WTC11 (cell line): Measurements from ENCODE around the gene GHRHR. TPM values are rescaled to one million over a fixed set of nuclear protein-coding genes. Genes with fewer than 3 reads are reported as not detected.

Experiments
- ATAC-seq: fragments of 200-7000 bp; cut with Tn5 transposase; 2 replicates; pipeline ENCODE4 v1.10.0; 2021; ENCODE audit warnings: mild to moderate bottlenecking, moderate library complexity
- CTCF ChIA-PET: fragments of 300-600 bp; sonication (Branson Sonifier 250); formaldehyde crosslinking; loops from one replicate; lab custom pipeline; 2021; ENCODE audit warnings: antibody characterized with exemption; lab: Charles Lee
- POLR2A ChIA-PET: fragments of 350-600 bp; sonication (Branson Sonifier 250); formaldehyde crosslinking; loops from one replicate; lab custom pipeline; 2021; ENCODE audit warnings: antibody characterized with exemption; lab: Charles Lee
- DNase-seq: peaks from one replicate; pipeline ENCODE4 v3.0.0; 2021; ENCODE audit warnings: low spot score
- H3K27ac Mint-ChIP-seq: 2 replicates; pipeline ENCODE4 v1.8.0; 2021; ENCODE audit warnings: mixed read lengths
- H3K27me3 Mint-ChIP-seq: 2 replicates; pipeline ENCODE4 v1.8.0; 2021; ENCODE audit warnings: low read depth, mild to moderate bottlenecking, moderate library complexity, mixed read lengths
- H3K36me3 Mint-ChIP-seq: 2 replicates; pipeline ENCODE4 v1.8.0; 2021; ENCODE audit warnings: mixed read lengths
- H3K4me1 Mint-ChIP-seq: 2 replicates; pipeline ENCODE4 v1.8.0; 2022; ENCODE audit warnings: mixed read lengths
- H3K4me3 Mint-ChIP-seq: 2 replicates; pipeline ENCODE4 v1.8.0; 2021; ENCODE audit warnings: mild to moderate bottlenecking, moderate library complexity, mixed read lengths
- H3K9me3 Mint-ChIP-seq: 2 replicates; pipeline ENCODE4 v1.8.0; 2021; ENCODE audit warnings: mixed read lengths
- CBFB ChIP-seq: sonication (generic); formaldehyde crosslinking; IDR thresholded peaks from 2 replicates; pipeline ENCODE4 v1.8.1; 2022; ENCODE audit warnings: mild to moderate bottlenecking, low read depth, missing genetic modification reagents
- ELF4 ChIP-seq: sonication (generic); formaldehyde crosslinking; IDR thresholded peaks from 2 replicates; pipeline ENCODE4 v1.8.1; 2022; ENCODE audit warnings: low read depth, mild to moderate bottlenecking, moderate library complexity, missing genetic modification reagents
- GTF2I ChIP-seq: fragments of 250-450 bp; sonication (Bioruptor Pico); conservative IDR thresholded peaks from 2 replicates; pipeline ENCODE4 v1.4.0; 2021; ENCODE audit warnings: mild to moderate bottlenecking
- KAT7 ChIP-seq: sonication (generic); formaldehyde crosslinking; IDR thresholded peaks from 2 replicates; pipeline ENCODE4 v1.8.1; 2023; ENCODE audit warnings: missing genetic modification reagents, mild to moderate bottlenecking, borderline replicate concordance
- NR3C1 ChIP-seq: sonication (generic); formaldehyde crosslinking; conservative IDR thresholded peaks from 2 replicates; pipeline ENCODE4 v1.8.1; 2023; ENCODE audit warnings: low read depth, mild to moderate bottlenecking, missing genetic modification reagents
- SP1 ChIP-seq: sonication (generic); formaldehyde crosslinking; conservative IDR thresholded peaks from 2 replicates; pipeline ENCODE4 v1.8.1; 2022; ENCODE audit warnings: missing genetic modification reagents
- ZNF138 ChIP-seq: sonication (generic); formaldehyde crosslinking; conservative IDR thresholded peaks from 2 replicates; pipeline ENCODE4 v1.8.1; 2022; ENCODE audit warnings: mild to moderate bottlenecking, moderate library complexity, missing genetic modification reagents
- total RNA-seq: library from RNA; stranded (reverse); gene quantifications from 3 replicates; pipeline ENCODE4 v1.2.3, GENCODE V29; 2021
- TF ChIP-seq, protein P1 (sequence below): fragments of 250-450 bp; sonication (Bioruptor Pico); IDR thresholded peaks from 2 replicates; pipeline ENCODE4 v1.9.0; 2021; ENCODE audit warnings: mild to moderate bottlenecking
- TF ChIP-seq, protein P2 (sequence below): sonication (generic); formaldehyde crosslinking; IDR thresholded peaks from 2 replicates; pipeline ENCODE4 v1.8.1; 2023; ENCODE audit warnings: mild to moderate bottlenecking, missing genetic modification reagents
- TF ChIP-seq, protein P3 (sequence below): sonication (generic); formaldehyde crosslinking; IDR thresholded peaks from 2 replicates; pipeline ENCODE4 v1.8.1; 2023; ENCODE audit warnings: mild to moderate bottlenecking, missing genetic modification reagents
- TF ChIP-seq, protein P4 (sequence below): sonication (generic); formaldehyde crosslinking; conservative IDR thresholded peaks from 2 replicates; pipeline ENCODE4 v1.8.1; 2023; ENCODE audit warnings: mild to moderate bottlenecking, low read depth, missing genetic modification reagents, moderate library complexity
- TF ChIP-seq, protein P5 (sequence below): sonication (generic); formaldehyde crosslinking; IDR thresholded peaks from 2 replicates; pipeline ENCODE4 v1.8.1; 2022; ENCODE audit warnings: low read depth, mild to moderate bottlenecking, moderate library complexity, missing genetic modification reagents, borderline replicate concordance
- TF ChIP-seq, protein P6 (sequence below): sonication (generic); formaldehyde crosslinking; IDR thresholded peaks from 2 replicates; pipeline ENCODE4 v1.8.1; 2023; ENCODE audit warnings: mild to moderate bottlenecking, moderate library complexity, missing genetic modification reagents
- TF ChIP-seq, protein P7 (sequence below): sonication (generic); formaldehyde crosslinking; IDR thresholded peaks from 2 replicates; pipeline ENCODE4 v1.8.0; 2022; ENCODE audit warnings: mild to moderate bottlenecking, missing genetic modification reagents
- TF ChIP-seq, protein P8 (sequence below): fragments of 250-450 bp; sonication (Bioruptor Pico); conservative IDR thresholded peaks from 2 replicates; pipeline ENCODE4 v1.9.0; 2021; ENCODE audit warnings: mild to moderate bottlenecking

GHRHR gene
- total RNA-seq, 1 experiment from 2014 or later = 5.0 TPM

DNA sequence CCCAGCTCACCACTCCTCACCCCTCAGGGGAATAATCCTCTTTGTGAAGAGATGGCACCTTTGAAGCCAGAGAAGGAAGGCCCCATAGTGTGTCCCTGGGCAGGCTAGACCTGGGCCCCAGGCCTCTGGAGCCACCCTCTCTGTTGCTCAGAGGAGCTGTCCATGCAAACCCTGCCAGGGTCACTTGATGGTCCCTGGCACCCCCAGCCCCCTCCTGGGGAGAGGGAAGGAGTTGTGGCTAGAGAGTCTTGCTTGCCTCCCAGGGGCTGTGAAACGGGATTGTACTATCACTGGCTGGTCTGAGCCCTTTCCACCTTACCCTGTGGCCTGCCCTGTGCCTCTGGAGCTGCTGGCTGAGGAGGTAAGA, 5.8 kb downstream of the GHRHR start (continued):
- TF ChIP-seq, protein P1, sequence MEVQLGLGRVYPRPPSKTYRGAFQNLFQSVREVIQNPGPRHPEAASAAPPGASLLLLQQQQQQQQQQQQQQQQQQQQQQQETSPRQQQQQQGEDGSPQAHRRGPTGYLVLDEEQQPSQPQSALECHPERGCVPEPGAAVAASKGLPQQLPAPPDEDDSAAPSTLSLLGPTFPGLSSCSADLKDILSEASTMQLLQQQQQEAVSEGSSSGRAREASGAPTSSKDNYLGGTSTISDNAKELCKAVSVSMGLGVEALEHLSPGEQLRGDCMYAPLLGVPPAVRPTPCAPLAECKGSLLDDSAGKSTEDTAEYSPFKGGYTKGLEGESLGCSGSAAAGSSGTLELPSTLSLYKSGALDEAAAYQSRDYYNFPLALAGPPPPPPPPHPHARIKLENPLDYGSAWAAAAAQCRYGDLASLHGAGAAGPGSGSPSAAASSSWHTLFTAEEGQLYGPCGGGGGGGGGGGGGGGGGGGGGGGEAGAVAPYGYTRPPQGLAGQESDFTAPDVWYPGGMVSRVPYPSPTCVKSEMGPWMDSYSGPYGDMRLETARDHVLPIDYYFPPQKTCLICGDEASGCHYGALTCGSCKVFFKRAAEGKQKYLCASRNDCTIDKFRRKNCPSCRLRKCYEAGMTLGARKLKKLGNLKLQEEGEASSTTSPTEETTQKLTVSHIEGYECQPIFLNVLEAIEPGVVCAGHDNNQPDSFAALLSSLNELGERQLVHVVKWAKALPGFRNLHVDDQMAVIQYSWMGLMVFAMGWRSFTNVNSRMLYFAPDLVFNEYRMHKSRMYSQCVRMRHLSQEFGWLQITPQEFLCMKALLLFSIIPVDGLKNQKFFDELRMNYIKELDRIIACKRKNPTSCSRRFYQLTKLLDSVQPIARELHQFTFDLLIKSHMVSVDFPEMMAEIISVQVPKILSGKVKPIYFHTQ (CRISPR knock-in tag) = no peak
- TF ChIP-seq, protein P2, sequence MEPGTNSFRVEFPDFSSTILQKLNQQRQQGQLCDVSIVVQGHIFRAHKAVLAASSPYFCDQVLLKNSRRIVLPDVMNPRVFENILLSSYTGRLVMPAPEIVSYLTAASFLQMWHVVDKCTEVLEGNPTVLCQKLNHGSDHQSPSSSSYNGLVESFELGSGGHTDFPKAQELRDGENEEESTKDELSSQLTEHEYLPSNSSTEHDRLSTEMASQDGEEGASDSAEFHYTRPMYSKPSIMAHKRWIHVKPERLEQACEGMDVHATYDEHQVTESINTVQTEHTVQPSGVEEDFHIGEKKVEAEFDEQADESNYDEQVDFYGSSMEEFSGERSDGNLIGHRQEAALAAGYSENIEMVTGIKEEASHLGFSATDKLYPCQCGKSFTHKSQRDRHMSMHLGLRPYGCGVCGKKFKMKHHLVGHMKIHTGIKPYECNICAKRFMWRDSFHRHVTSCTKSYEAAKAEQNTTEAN (CRISPR knock-in tag) = no peak

DNA sequence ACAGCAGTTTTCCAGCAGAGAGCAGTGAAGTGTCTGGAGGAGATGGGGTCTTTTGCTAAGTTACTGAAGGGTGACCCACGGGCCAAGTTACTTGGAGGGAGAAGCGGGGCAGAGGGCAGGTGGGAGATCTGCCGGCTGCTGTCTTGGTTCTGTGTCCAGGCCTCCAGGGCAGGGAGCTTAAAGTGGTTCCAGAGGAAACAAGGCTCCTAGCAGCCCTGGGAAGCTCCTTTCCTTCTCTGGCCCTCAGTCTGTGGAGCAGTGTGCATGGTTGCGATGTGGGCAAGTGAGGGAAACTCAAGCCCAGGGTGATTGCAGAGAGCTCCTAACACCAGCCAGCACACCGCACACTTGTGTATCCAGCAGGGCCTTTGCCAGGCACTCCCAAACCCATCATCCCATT, 6.3 kb downstream of the GHRHR start:
- no peak overlapping the region for H3K27ac Mint-ChIP-seq
- POLR2A ChIA-PET = no interaction called here
- no peak for ATAC-seq
- H3K4me1 Mint-ChIP-seq = peaks cover 12% of the 10 kb centered on the region
- TF ChIP-seq, protein P3, sequence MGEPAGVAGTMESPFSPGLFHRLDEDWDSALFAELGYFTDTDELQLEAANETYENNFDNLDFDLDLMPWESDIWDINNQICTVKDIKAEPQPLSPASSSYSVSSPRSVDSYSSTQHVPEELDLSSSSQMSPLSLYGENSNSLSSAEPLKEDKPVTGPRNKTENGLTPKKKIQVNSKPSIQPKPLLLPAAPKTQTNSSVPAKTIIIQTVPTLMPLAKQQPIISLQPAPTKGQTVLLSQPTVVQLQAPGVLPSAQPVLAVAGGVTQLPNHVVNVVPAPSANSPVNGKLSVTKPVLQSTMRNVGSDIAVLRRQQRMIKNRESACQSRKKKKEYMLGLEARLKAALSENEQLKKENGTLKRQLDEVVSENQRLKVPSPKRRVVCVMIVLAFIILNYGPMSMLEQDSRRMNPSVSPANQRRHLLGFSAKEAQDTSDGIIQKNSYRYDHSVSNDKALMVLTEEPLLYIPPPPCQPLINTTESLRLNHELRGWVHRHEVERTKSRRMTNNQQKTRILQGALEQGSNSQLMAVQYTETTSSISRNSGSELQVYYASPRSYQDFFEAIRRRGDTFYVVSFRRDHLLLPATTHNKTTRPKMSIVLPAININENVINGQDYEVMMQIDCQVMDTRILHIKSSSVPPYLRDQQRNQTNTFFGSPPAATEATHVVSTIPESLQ (CRISPR knock-in tag) = no peak
- TF ChIP-seq, protein P4, sequence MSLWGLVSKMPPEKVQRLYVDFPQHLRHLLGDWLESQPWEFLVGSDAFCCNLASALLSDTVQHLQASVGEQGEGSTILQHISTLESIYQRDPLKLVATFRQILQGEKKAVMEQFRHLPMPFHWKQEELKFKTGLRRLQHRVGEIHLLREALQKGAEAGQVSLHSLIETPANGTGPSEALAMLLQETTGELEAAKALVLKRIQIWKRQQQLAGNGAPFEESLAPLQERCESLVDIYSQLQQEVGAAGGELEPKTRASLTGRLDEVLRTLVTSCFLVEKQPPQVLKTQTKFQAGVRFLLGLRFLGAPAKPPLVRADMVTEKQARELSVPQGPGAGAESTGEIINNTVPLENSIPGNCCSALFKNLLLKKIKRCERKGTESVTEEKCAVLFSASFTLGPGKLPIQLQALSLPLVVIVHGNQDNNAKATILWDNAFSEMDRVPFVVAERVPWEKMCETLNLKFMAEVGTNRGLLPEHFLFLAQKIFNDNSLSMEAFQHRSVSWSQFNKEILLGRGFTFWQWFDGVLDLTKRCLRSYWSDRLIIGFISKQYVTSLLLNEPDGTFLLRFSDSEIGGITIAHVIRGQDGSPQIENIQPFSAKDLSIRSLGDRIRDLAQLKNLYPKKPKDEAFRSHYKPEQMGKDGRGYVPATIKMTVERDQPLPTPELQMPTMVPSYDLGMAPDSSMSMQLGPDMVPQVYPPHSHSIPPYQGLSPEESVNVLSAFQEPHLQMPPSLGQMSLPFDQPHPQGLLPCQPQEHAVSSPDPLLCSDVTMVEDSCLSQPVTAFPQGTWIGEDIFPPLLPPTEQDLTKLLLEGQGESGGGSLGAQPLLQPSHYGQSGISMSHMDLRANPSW = no peak
- TF ChIP-seq KAT7 (CRISPR knock-in tag) (no peak), SP1 (CRISPR knock-in tag) (no peak), CBFB (CRISPR knock-in tag) (no peak), ZNF138 (CRISPR knock-in tag) (no peak), ELF4 (CRISPR knock-in tag) (no peak), NR3C1 (CRISPR knock-in tag) (no peak), GTF2I (CRISPR knock-in tag) (no peak)
- TF ChIP-seq, protein P5, sequence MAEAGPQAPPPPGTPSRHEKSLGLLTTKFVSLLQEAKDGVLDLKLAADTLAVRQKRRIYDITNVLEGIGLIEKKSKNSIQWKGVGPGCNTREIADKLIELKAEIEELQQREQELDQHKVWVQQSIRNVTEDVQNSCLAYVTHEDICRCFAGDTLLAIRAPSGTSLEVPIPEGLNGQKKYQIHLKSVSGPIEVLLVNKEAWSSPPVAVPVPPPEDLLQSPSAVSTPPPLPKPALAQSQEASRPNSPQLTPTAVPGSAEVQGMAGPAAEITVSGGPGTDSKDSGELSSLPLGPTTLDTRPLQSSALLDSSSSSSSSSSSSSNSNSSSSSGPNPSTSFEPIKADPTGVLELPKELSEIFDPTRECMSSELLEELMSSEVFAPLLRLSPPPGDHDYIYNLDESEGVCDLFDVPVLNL (CRISPR knock-in tag) = no peak
- TF ChIP-seq, protein P6, sequence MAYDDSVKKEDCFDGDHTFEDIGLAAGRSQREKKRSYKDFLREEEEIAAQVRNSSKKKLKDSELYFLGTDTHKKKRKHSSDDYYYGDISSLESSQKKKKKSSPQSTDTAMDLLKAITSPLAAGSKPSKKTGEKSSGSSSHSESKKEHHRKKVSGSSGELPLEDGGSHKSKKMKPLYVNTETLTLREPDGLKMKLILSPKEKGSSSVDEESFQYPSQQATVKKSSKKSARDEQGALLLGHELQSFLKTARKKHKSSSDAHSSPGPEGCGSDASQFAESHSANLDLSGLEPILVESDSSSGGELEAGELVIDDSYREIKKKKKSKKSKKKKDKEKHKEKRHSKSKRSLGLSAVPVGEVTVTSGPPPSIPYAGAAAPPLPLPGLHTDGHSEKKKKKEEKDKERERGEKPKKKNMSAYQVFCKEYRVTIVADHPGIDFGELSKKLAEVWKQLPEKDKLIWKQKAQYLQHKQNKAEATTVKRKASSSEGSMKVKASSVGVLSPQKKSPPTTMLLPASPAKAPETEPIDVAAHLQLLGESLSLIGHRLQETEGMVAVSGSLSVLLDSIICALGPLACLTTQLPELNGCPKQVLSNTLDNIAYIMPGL = no peak
- TF ChIP-seq, protein P7, sequence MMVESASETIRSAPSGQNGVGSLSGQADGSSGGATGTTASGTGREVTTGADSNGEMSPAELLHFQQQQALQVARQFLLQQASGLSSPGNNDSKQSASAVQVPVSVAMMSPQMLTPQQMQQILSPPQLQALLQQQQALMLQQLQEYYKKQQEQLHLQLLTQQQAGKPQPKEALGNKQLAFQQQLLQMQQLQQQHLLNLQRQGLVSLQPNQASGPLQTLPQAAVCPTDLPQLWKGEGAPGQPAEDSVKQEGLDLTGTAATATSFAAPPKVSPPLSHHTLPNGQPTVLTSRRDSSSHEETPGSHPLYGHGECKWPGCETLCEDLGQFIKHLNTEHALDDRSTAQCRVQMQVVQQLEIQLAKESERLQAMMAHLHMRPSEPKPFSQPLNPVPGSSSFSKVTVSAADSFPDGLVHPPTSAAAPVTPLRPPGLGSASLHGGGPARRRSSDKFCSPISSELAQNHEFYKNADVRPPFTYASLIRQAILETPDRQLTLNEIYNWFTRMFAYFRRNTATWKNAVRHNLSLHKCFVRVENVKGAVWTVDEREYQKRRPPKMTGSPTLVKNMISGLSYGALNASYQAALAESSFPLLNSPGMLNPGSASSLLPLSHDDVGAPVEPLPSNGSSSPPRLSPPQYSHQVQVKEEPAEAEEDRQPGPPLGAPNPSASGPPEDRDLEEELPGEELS = no peak
- TF ChIP-seq, protein P8, sequence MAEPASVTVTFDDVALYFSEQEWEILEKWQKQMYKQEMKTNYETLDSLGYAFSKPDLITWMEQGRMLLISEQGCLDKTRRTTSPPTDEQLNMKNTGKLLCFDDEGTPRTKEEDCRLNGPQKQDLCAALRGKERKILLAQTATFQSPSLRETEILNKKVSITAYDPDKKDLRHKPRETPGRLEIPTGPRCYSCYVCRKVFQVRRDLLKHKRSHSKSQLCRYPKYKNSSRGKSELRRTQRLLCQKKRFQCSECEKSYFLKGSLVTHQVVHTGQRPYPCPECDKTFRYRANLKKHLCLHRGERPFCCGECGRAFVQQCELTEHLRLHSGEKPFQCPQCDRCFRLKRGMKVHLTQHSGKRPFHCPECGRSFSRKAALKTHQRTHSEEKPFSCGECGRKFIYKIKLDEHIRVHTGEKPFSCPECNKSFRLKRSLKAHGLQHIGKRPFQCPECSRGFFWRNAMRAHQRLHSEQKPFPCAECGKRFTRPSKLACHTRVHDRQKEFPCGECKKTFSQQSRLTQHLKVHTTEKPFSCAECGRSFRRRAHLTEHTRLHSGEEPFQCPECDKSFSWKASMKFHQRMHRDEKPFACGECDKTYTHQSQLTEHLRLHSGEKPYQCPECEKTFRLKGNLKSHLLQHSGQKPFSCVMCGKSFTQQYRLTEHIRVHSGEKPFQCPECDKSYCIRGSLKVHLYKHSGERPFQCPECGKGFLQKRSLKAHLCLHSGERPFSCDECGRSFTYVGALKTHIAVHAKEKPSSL = no peak
- DNase-seq = no peak
- CTCF ChIA-PET = interaction anchor here (1.5 to 8.0 kb wide), 7 partner anchors 15 to 179 kb away, joined by 4 to 107 read pairs (median 14); no protein-coding TSS in a partner anchor
- no peaks in the 10 kb centered on the region for H3K9me3 Mint-ChIP-seq
- H3K4me3 Mint-ChIP-seq = no peak overlapping the region
- no peaks in the 10 kb centered on the region; the same call in 1 of the 2 replicates for H3K27me3 Mint-ChIP-seq
- no peaks in the 10 kb centered on the region for H3K36me3 Mint-ChIP-seq
